Stomach smooth muscle (tissue), 2 donors: ENCODE data around the gene USP1.

ENCODE experiments used
- H3K27ac ChIP-seq: one replicate; pipeline ENCODE4 v1.7.0; 2013; ENCODE audit warnings: mild to moderate bottlenecking, low read length, inconsistent platforms
- H3K27me3 ChIP-seq, 2 donors: one replicate each; pipeline ENCODE4 v1.7.0; 2013; ENCODE audit warnings: low read length in 2 of 2; ENCODE audit not compliant: insufficient read depth in 2 of 2, control insufficient read depth in 1 of 2
- H3K36me3 ChIP-seq, 2 donors: one replicate each; pipeline ENCODE4 v1.7.0; 2013; ENCODE audit warnings: low read length in 2 of 2; ENCODE audit not compliant: control insufficient read depth in 2 of 2, insufficient read depth in 2 of 2
- H3K4me1 ChIP-seq: one replicate; pipeline ENCODE4 v1.7.0; 2013; ENCODE audit warnings: low read length; ENCODE audit not compliant: control insufficient read depth, insufficient read depth
- H3K4me3 ChIP-seq, 2 donors: one replicate each; pipeline ENCODE4 v1.7.0; 2013; ENCODE audit warnings: low read length in 2 of 2
- H3K9ac ChIP-seq, 2 donors: one replicate each; pipeline ENCODE4 v1.7.0; 2013; ENCODE audit warnings: low read length in 2 of 2, mild to moderate bottlenecking in 1 of 2
- H3K9me3 ChIP-seq, 2 donors: one replicate each; pipeline ENCODE4 v1.7.0; 2013; ENCODE audit warnings: low read length in 2 of 2; ENCODE audit not compliant: control insufficient read depth in 2 of 2
- donor health status: healthy.
- donor health status: Pancreatic carcinoma.

USP1 gene

DNA sequence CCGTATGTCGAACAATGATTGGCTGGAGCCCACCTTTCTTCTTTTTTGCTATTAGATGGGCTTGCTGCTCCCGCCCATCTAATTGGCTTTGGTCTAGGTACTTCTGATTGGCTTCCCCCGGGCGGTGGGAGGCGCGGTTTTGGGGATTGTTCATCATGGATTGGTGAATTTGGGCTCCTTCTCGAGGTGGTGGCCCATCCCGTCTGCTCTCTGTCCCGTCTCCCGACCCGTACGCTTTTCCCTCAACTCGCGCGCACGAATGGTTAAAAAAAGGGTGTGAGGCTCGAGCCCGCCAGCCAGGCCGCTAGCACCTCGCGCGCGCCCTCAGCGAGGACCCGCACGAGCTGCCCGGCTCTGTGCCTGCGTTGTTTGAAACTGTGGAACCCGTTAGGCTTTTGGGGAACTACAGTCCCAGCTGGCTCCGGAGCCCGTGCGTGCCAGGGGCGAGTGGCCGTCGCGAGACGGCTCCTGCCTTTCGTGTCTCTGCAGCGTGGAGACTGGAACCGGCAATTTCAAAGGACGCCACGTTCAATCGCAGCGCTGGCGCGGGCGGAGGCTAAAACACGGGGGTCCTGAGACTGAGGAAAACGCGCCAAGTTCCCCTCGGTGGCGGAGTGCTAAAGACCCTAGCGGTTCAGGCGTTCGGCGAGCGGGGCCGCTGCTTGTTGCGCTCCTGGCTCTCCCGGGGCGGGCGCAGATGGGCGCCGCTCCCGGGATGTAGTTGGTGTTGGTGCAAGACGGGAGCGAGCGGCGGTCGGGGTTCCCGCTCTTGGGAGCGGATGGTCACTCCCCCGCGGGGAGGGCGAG, at the start of gene USP1:
Gene USP1 (plus strand): TSS at position 584 of the 807 bp plus-strand sequence. CDS start 2,819 bp downstream, outside the sequence.
- Histone ChIP-seq H3K9me3 (no peaks in the 10 kb centered on the region), H3K4me1 (peaks cover 7% of the 10 kb centered on the region), H3K9ac (peak within 1 kb of the TSS; percentile 91 to 99), H3K27ac (peak within 1 kb of the TSS; percentile 99), H3K36me3 (peaks cover under 1 to 4% of the 10 kb centered on the region in 2 donors), H3K27me3 (no peaks in the 10 kb centered on the region), H3K4me3 (peak within 1 kb of the TSS; percentile 73 to 96)

GRCh38 chr1:62389531-62389930, 47.3 kb upstream of the USP1 start:
- Histone ChIP-seq H3K9ac (no peak overlapping the region), H3K4me3 (no peak overlapping the region), H3K36me3 (no peaks in the 10 kb centered on the region), H3K4me1 (peaks cover 2% of the 10 kb centered on the region), H3K27me3 (no peaks in the 10 kb centered on the region), H3K27ac (no peak overlapping the region), H3K9me3 (no peaks in the 10 kb centered on the region)

- Histone ChIP-seq H3K4me1 (no peaks in the 10 kb centered on the region), H3K4me3 (no peak overlapping the region), H3K9ac (no peak overlapping the region), H3K36me3 (no peaks in the 10 kb centered on the region), H3K9me3 (no peaks in the 10 kb centered on the region), H3K27me3 (no peaks in the 10 kb centered on the region), H3K27ac (no peak overlapping the region)
Measured at GRCh38 chr1:62390071-62390470, 46.8 kb upstream of the USP1 start.

- H3K4me3 ChIP-seq: no peak overlapping the region
- H3K27me3 ChIP-seq: no peaks in the 10 kb centered on the region
- H3K36me3 ChIP-seq: no peaks in the 10 kb centered on the region
- no peaks in the 10 kb centered on the region for H3K9me3 ChIP-seq
- H3K9ac ChIP-seq: no peak overlapping the region
- H3K27ac ChIP-seq: no peak overlapping the region
- H3K4me1 ChIP-seq: no peaks in the 10 kb centered on the region
Measured at GRCh38 chr1:62391369-62391971, 45.4 kb upstream of the USP1 start.

GRCh38 chr1:62392951-62393350, 43.9 kb upstream of the USP1 start:
- no peaks in the 10 kb centered on the region for H3K9me3 ChIP-seq
- H3K4me1 ChIP-seq: no peaks in the 10 kb centered on the region
- H3K4me3 ChIP-seq: no peak overlapping the region
- H3K27me3 ChIP-seq: no peaks in the 10 kb centered on the region
- no peaks in the 10 kb centered on the region for H3K36me3 ChIP-seq
- H3K27ac ChIP-seq: no peak overlapping the region
- no peak overlapping the region for H3K9ac ChIP-seq

DNA sequence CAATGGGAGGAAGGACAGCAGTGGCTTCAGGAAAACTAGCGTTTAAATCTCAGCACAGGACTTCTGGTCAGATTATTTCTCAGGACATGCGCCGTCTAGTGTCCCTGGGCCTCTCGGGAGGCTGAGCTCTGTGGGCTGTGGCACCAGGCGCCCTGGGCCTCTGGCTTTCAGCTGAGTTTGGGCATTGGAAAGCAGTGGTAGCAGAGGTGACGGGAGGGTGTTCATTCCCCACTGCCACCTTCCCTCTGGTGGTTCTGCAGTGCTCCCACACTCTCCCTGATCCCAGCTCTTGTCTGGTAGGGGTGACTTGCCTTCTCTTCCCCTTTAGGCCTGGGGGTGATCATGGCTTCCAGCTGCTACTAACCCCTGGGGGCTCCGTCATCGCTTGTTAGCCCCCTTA, 42.2 kb upstream of the USP1 start:
- H3K27ac ChIP-seq: no peak overlapping the region
- no peak overlapping the region for H3K9ac ChIP-seq

GRCh38 chr1:62395291-62395690, 41.6 kb upstream of the USP1 start:
- no peaks in the 10 kb centered on the region for H3K36me3 ChIP-seq
- H3K4me3 ChIP-seq: no peak overlapping the region
- H3K27me3 ChIP-seq: no peaks in the 10 kb centered on the region
- no peak overlapping the region for H3K9ac ChIP-seq
- H3K9me3 ChIP-seq: no peaks in the 10 kb centered on the region
- H3K4me1 ChIP-seq: no peaks in the 10 kb centered on the region
- H3K27ac ChIP-seq: no peak overlapping the region

More for the DNA sequence above, 42.2 kb upstream of the USP1 start:
- Histone ChIP-seq H3K9me3 (no peaks in the 10 kb centered on the region), H3K4me1 (no peaks in the 10 kb centered on the region), H3K4me3 (no peak overlapping the region), H3K36me3 (no peaks in the 10 kb centered on the region), H3K27me3 (no peaks in the 10 kb centered on the region)

- Histone ChIP-seq H3K9ac (no peak overlapping the region), H3K4me1 (no peaks in the 10 kb centered on the region), H3K27me3 (no peaks in the 10 kb centered on the region), H3K36me3 (no peaks in the 10 kb centered on the region), H3K4me3 (no peak overlapping the region), H3K27ac (no peak overlapping the region), H3K9me3 (no peaks in the 10 kb centered on the region)
Measured at GRCh38 chr1:62396871-62397270, 40.0 kb upstream of the USP1 start.

- no peak overlapping the region for H3K4me3 ChIP-seq
Measured at GRCh38 chr1:62397301-62397700, 39.5 kb upstream of the USP1 start.

GRCh38 chr1:62398377-62398776, 38.5 kb upstream of the USP1 start:
- H3K36me3 ChIP-seq: no peaks in the 10 kb centered on the region
- H3K4me1 ChIP-seq: no peaks in the 10 kb centered on the region
- H3K27ac ChIP-seq: no peak overlapping the region
- no peaks in the 10 kb centered on the region for H3K27me3 ChIP-seq
- no peak overlapping the region for H3K4me3 ChIP-seq
- H3K9me3 ChIP-seq: no peaks in the 10 kb centered on the region
- no peak overlapping the region for H3K9ac ChIP-seq

More at GRCh38 chr1:62397301-62397700, 39.5 kb upstream of the USP1 start:
- Histone ChIP-seq H3K27ac (no peak overlapping the region), H3K27me3 (no peaks in the 10 kb centered on the region), H3K36me3 (no peaks in the 10 kb centered on the region), H3K4me1 (no peaks in the 10 kb centered on the region), H3K9me3 (no peaks in the 10 kb centered on the region), H3K9ac (no peak overlapping the region)
